Prostate gland (tissue), 2 donors: ENCODE data around the gene ATXN7L2.
A peak's percentile ranks its signal among the peaks of the same experiment; 100 is the strongest.

Source experiments
- POLR2A ChIP-seq: fragments of 450-650 bp; IDR thresholded peaks from one replicate; pipeline ENCODE4 v1.6.1; 2016; ENCODE audit warnings: antibody characterized with exemption, mild to moderate bottlenecking
- POLR2AphosphoS5 ChIP-seq: sonication (generic); formaldehyde crosslinking; IDR thresholded peaks from one replicate; pipeline ENCODE4 v1.6.1; 2017; ENCODE audit warnings: antibody characterized with exemption
- TF ChIP-seq, protein P1 (sequence below), 4 experiments: fragments of 200-600 bp in 2 of 4; fragments of 450-650 bp in 2 of 4; sonication (generic) in 2 of 4; IDR thresholded peaks; 1 replicate in 3 of 4; 2 replicates in 1 of 4; pipeline ENCODE4 v1.5.1; 2016 to 2019; ENCODE audit warnings: antibody characterized with exemption in 4 of 4, mild to moderate bottlenecking in 2 of 4, moderate library complexity in 2 of 4

DNA sequence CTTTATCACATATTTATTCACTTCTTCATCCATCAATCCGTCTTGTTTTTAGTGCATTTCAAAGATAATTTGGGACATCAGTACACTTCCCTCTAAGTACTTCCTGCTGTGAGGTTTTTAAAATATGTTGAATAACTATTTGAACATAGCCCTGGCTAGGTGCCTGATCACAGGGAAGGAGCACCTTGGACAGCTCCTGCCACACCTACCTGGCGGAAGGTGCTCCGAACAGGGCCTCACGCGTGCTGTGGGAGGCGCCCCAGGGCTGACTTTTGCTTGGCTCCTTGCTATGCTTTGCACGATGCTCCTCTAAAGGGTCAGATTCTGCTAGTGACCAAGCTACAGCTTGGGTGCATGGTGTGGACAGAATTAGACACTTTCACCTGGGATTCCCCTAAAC, 4.9 kb upstream of the ATXN7L2 start:
- TF ChIP-seq, protein P1, sequence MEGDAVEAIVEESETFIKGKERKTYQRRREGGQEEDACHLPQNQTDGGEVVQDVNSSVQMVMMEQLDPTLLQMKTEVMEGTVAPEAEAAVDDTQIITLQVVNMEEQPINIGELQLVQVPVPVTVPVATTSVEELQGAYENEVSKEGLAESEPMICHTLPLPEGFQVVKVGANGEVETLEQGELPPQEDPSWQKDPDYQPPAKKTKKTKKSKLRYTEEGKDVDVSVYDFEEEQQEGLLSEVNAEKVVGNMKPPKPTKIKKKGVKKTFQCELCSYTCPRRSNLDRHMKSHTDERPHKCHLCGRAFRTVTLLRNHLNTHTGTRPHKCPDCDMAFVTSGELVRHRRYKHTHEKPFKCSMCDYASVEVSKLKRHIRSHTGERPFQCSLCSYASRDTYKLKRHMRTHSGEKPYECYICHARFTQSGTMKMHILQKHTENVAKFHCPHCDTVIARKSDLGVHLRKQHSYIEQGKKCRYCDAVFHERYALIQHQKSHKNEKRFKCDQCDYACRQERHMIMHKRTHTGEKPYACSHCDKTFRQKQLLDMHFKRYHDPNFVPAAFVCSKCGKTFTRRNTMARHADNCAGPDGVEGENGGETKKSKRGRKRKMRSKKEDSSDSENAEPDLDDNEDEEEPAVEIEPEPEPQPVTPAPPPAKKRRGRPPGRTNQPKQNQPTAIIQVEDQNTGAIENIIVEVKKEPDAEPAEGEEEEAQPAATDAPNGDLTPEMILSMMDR (IDR thresholded peaks at IDR 0.05), result no peak
- no peak for TF ChIP-seq POLR2A
- TF ChIP-seq POLR2AphosphoS5, result peak; percentile 27
